H9 (cell line): ENCODE results near the gene RNF212. TPM values are rescaled to one million over a fixed set of nuclear protein-coding genes. Genes with fewer than 3 reads are reported as not detected.
A peak's percentile ranks its signal among the peaks of the same experiment; 100 is the strongest.

ENCODE experiments used
- DNase-seq: peaks from one replicate; pipeline ENCODE4 v3.0.0-alpha.2; 2017
- H2AFZ ChIP-seq: one replicate; pipeline ENCODE4 v1.6.1; 2013; ENCODE audit warnings: mild to moderate bottlenecking, low read length, control low read depth, moderate library complexity
- H2AK5ac ChIP-seq: 2 replicates; pipeline ENCODE4 v1.6.1; 2013; ENCODE audit warnings: low read length, control low read depth, mixed read lengths; ENCODE audit not compliant: insufficient read length
- H2BK120ac ChIP-seq: one replicate; pipeline ENCODE4 v1.6.1; 2013; ENCODE audit warnings: low read depth, mild to moderate bottlenecking, low read length, control low read depth, inconsistent platforms; ENCODE audit not compliant: poor library complexity, severe bottlenecking
- H2BK12ac ChIP-seq: 2 replicates; pipeline ENCODE4 v1.6.1; 2013; ENCODE audit warnings: low read length, control low read depth, mixed read lengths, low read depth; ENCODE audit not compliant: insufficient read length
- H2BK15ac ChIP-seq: 2 replicates; pipeline ENCODE4 v1.6.1; 2013; ENCODE audit warnings: low read depth, low read length, control low read depth
- H2BK20ac ChIP-seq: one replicate; pipeline ENCODE4 v1.6.1; 2013; ENCODE audit warnings: low read depth, mild to moderate bottlenecking, low read length, control low read depth, inconsistent platforms; ENCODE audit not compliant: poor library complexity, severe bottlenecking
- H2BK5ac ChIP-seq: 2 replicates; pipeline ENCODE4 v1.6.1; 2013; ENCODE audit warnings: low read length, control low read depth, mixed read lengths; ENCODE audit not compliant: insufficient read length
- H3K14ac ChIP-seq: 2 replicates; pipeline ENCODE4 v1.6.1; 2013; ENCODE audit warnings: low read length, control low read depth; ENCODE audit not compliant: insufficient read depth
- H3K18ac ChIP-seq: 2 replicates; pipeline ENCODE4 v1.6.1; 2013; ENCODE audit warnings: low read depth, mild to moderate bottlenecking, mixed read lengths, low read length, control low read depth; ENCODE audit not compliant: insufficient read length
- H3K23ac ChIP-seq: 2 replicates; pipeline ENCODE4 v1.6.1; 2013; ENCODE audit warnings: low read length, control low read depth, mixed read lengths, low read depth; ENCODE audit not compliant: insufficient read length
- H3K23me2 ChIP-seq: 2 replicates; pipeline ENCODE4 v1.6.1; 2013; ENCODE audit warnings: low read depth, mild to moderate bottlenecking, mixed read lengths, low read length, control low read depth; ENCODE audit not compliant: insufficient read length, poor library complexity, severe bottlenecking
- H3K27ac ChIP-seq: 2 replicates; pipeline ENCODE4 v1.5.1; 2013; ENCODE audit warnings: low read length, control low read depth, mixed read lengths, low read depth; ENCODE audit not compliant: insufficient read length
- H3K27me3 ChIP-seq: 2 replicates; pipeline ENCODE4 v1.6.1; 2013; ENCODE audit warnings: low read length, control low read depth, inconsistent platforms; ENCODE audit not compliant: insufficient read depth
- H3K4ac ChIP-seq: 2 replicates; pipeline ENCODE4 v1.6.1; 2013; ENCODE audit warnings: low read depth, mild to moderate bottlenecking, control low read depth, inconsistent platforms, low read length, moderate library complexity
- H3K4me1 ChIP-seq: 2 replicates; pipeline ENCODE4 v1.6.1; 2013; ENCODE audit warnings: low read length, control low read depth, inconsistent platforms; ENCODE audit not compliant: insufficient read depth
- H3K4me2 ChIP-seq: 2 replicates; pipeline ENCODE4 v1.6.1; 2013; ENCODE audit warnings: low read length, control low read depth, mixed read lengths; ENCODE audit not compliant: insufficient read length, insufficient read depth
- H3K56ac ChIP-seq: 2 replicates; pipeline ENCODE4 v1.6.1; 2013; ENCODE audit warnings: low read depth, mild to moderate bottlenecking, mixed read lengths, low read length, control low read depth; ENCODE audit not compliant: insufficient read length
- H3K79me1 ChIP-seq: 2 replicates; pipeline ENCODE4 v1.6.1; 2013; ENCODE audit warnings: low read depth, mild to moderate bottlenecking, moderate library complexity, low read length, control low read depth, inconsistent platforms; ENCODE audit not compliant: insufficient read depth, poor library complexity, severe bottlenecking
- H3K79me2 ChIP-seq: 2 replicates; pipeline ENCODE4 v1.6.1; 2013; ENCODE audit warnings: low read length, control low read depth, inconsistent platforms; ENCODE audit not compliant: insufficient read depth
- H3K9ac ChIP-seq: 2 replicates; pipeline ENCODE4 v1.6.1; 2013; ENCODE audit warnings: low read length, control low read depth, mixed read lengths; ENCODE audit not compliant: insufficient read length; ENCODE audit errors: extremely low read depth
- H3K9me3 ChIP-seq: one replicate; pipeline ENCODE4 v1.6.1; 2013; ENCODE audit warnings: low read depth, low read length, inconsistent platforms; ENCODE audit not compliant: control insufficient read depth
- H3T11ph ChIP-seq: one replicate; pipeline ENCODE4 v1.6.1; 2013; ENCODE audit warnings: mild to moderate bottlenecking, low read length, control low read depth, inconsistent platforms
- H4K20me1 ChIP-seq: one replicate; pipeline ENCODE4 v1.6.1; 2013; ENCODE audit not compliant: control insufficient read depth, insufficient read length, insufficient read depth
- H4K5ac ChIP-seq: 2 replicates; pipeline ENCODE4 v1.6.1; 2013; ENCODE audit warnings: low read depth, mild to moderate bottlenecking, mixed read lengths, low read length, control low read depth; ENCODE audit not compliant: insufficient read length
- H4K8ac ChIP-seq: replicated peaks from 2 replicates; pipeline ENCODE4 v1.6.1; 2013; ENCODE audit warnings: low read length, control low read depth, mixed read lengths, low read depth; ENCODE audit not compliant: insufficient read length
- H4K91ac ChIP-seq: 2 replicates; pipeline ENCODE4 v1.6.1; 2013; ENCODE audit warnings: low read depth, mild to moderate bottlenecking, moderate library complexity, mixed read lengths, low read length, control low read depth; ENCODE audit not compliant: insufficient read length
- H3K27ac Mint-ChIP-seq, 3 experiments: 2 replicates in 2 of 3; 3 replicates in 1 of 3; pipeline ENCODE4 v1.8.0; 2020 to 2021; ENCODE audit warnings: mixed read lengths in 3 of 3, mild to moderate bottlenecking in 1 of 3, moderate library complexity in 1 of 3
- H3K27me3 Mint-ChIP-seq: 2 replicates; pipeline ENCODE4 v1.8.0; 2021; ENCODE audit warnings: low read depth, mild to moderate bottlenecking, moderate library complexity, mixed read lengths
- H3K36me3 Mint-ChIP-seq, 3 experiments: 2 replicates in 2 of 3; 3 replicates in 1 of 3; pipeline ENCODE4 v1.8.0; 2020 to 2021; ENCODE audit warnings: low read depth in 3 of 3, mixed read lengths in 3 of 3; ENCODE audit not compliant: insufficient read depth in 1 of 3
- H3K4me1 Mint-ChIP-seq, 2 experiments: 2 replicates each; pipeline ENCODE4 v1.8.0; 2020; ENCODE audit warnings: mixed read lengths in 2 of 2
- H3K4me3 Mint-ChIP-seq, 2 experiments: 2 replicates in 1 of 2; 3 replicates in 1 of 2; pipeline ENCODE4 v1.8.0; 2020 to 2021; ENCODE audit warnings: mild to moderate bottlenecking in 2 of 2, mixed read lengths in 2 of 2, moderate library complexity in 1 of 2
- H3K9me3 Mint-ChIP-seq, 2 experiments: 2 replicates in 1 of 2; 3 replicates in 1 of 2; pipeline ENCODE4 v1.8.0; 2020; ENCODE audit warnings: mild to moderate bottlenecking in 2 of 2, mixed read lengths in 2 of 2, moderate library complexity in 1 of 2
- CTCF ChIP-seq: fragments of 200-600 bp; sonication (generic); conservative IDR thresholded peaks from 3 replicates; pipeline ENCODE4 v1.8.0; 2021; ENCODE audit warnings: antibody characterized with exemption, mild to moderate bottlenecking
- WGBS: extraction: QIAGEN DNeasy Blood & Tissue Kit; methylation state at CpG from one replicate; pipeline ENCODE4 v1.1.7; 2013; ENCODE audit warnings: missing lambda C conversion rate, low lambda C conversion rate, mixed read lengths; ENCODE audit not compliant: insufficient read length; ENCODE audit errors: extremely low coverage; 5-methylcytosine and 5-hydroxymethylcytosine counted together
- total RNA-seq: library from RNA; stranded (reverse); gene quantifications from 2 replicates; pipeline ENCODE4 v1.2.1, GENCODE V29; 2021

RNF212 gene
- total RNA-seq, 1 experiment from 2014 or later = 3.0 TPM

DNA sequence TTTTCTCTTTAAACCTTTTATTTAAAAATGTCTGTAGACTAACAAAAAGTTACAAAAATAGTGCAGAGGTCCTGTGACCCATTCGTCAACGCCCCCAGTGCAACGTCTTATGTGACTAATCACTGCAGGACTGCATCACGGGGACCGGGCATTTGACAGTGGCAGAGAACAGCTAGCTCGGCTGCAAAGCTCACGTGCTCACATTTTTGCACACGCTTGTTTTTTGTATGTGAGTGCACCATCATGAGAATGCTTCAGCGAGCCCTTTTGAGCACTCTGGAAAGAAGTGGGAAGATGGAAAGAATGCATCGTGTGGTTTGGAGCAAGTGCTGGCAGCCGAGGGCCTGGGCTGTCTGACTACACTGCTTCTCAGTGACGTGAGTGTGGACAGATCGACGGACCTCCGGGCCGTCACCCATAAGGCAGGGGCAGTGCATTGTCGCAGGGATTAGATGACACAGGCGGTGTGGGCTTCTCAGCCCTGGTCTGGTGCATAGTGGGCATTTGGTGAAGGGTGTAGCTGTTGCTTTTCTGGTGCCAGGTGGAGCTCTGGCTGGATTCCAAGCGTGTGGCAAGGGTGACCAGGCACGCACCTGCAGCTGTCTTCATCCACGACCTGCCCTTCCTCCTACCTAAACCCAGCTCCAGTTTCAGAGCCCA is 41.3 kb upstream of the RNF212 start:
- Histone ChIP-seq H3K9me3 (no peaks in the 10 kb centered on the region), H3K4me1 (no peaks in the 10 kb centered on the region), H3K9ac (no peak overlapping the region), H4K8ac (no peak overlapping the region), H2AK5ac (no peak overlapping the region), H3K27ac (no peak overlapping the region), H3K18ac (no peak overlapping the region), H2BK12ac (no peak overlapping the region), H3K79me2 (no peaks in the 10 kb centered on the region), H3K4me2 (no peak overlapping the region), H2AFZ (no peak overlapping the region), H3T11ph (no peak overlapping the region), H2BK5ac (no peak overlapping the region), H4K20me1 (no peaks in the 10 kb centered on the region), H3K4ac (no peak overlapping the region), H3K27me3 (no peaks in the 10 kb centered on the region), H2BK120ac (no peak overlapping the region), H4K91ac (no peak overlapping the region), H4K5ac (no peak overlapping the region), H3K56ac (no peak overlapping the region), H3K23me2 (no peaks in the 10 kb centered on the region), H3K14ac (no peak overlapping the region), H2BK20ac (no peak overlapping the region), H3K79me1 (no peaks in the 10 kb centered on the region), H2BK15ac (no peak overlapping the region), H3K23ac (no peak overlapping the region)
- Mint-ChIP-seq H3K9me3 (peaks cover 18% of the 10 kb centered on the region in 2 experiments), H3K4me1 (no peaks in the 10 kb centered on the region), H3K27me3 (peaks cover 63% of the 10 kb centered on the region), H3K36me3 (no peaks in the 10 kb centered on the region; a peak in 2 of 7 replicates), H3K4me3 (no peak overlapping the region), H3K27ac (peak overlapping the region in 1 of 3 experiments; percentile 29; a peak in 1 of 7 replicates)
- DNase-seq = no peak
- no peak for TF ChIP-seq CTCF
- WGBS = no CpG with 5 or more reads among the region's 21 CpGs
